ENCODE results near the gene SPAG17. TPM values are rescaled to one million over a fixed set of nuclear protein-coding genes. Genes with fewer than 3 reads are reported as not detected.
"Not testable (repeated sequence)": the region's sequence is repeated elsewhere in the genome, so short reads cannot be mapped to it uniquely, and the experiment has no call there.

The SPAG17 gene
- total and polyA plus RNA-seq, 2 experiments from 2014 or later: 0.42 to 1.2 TPM

GRCh38 chr1:117925981-117926380 is 259.0 kb downstream of the SPAG17 start:
- no peak for DNase-seq (ENCODE audit: low read depth in 1 of 2, low spot score in 1 of 2)

DNA sequence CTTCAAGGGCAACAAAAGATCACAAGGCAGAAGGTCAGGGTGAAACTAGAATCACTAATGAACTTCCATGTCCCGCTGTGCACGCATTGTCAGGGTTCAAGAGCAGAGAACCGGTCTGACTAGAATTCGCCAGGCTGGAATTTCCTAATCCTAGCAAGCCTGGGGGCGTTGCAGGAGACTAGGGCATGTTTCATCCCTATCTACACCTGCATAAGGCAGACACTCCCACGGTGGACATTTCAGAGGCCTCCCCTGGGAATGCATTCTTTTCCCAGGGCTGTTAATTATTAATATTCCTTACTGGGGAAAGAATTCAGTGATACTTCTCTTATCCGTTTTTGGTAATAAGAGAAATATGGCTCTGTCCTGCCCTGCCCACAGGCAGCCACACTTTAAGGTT is 262.3 kb downstream of the SPAG17 start:
- H3K27ac ChIP-seq; H3K9me3 ChIP-seq (ENCODE audit: low read depth); H3K27me3 ChIP-seq; DNase-seq (ENCODE audit: low read depth in 1 of 2, low spot score in 1 of 2); H3K4me3 ChIP-seq; H3K4me1 ChIP-seq (ENCODE audit: low read depth): not testable (repeated sequence)
- peaks cover 17% of the 10 kb centered on the region for H3K36me3 ChIP-seq

More at GRCh38 chr1:117925981-117926380, 259.0 kb downstream of the SPAG17 start:
- no peak overlapping the region for H3K27ac ChIP-seq
- no peaks in the 10 kb centered on the region for H3K27me3 ChIP-seq
- no peaks in the 10 kb centered on the region for H3K36me3 ChIP-seq
- peaks cover 13% of the 10 kb centered on the region for H3K4me1 ChIP-seq (ENCODE audit: low read depth)
- H3K4me3 ChIP-seq: no peak overlapping the region
- no peaks in the 10 kb centered on the region for H3K9me3 ChIP-seq (ENCODE audit: low read depth)
- TF ChIP-seq CTCF (IDR thresholded peaks at IDR 0.05; ENCODE audit: low read depth, low read length): no peak

GRCh38 chr1:117921991-117922390 is 263.0 kb downstream of the SPAG17 start:
- Histone ChIP-seq H3K9me3 (ENCODE audit: low read depth) (no peaks in the 10 kb centered on the region), H3K4me1 (ENCODE audit: low read depth) (no peaks in the 10 kb centered on the region), H3K27me3 (no peaks in the 10 kb centered on the region), H3K27ac (no peak overlapping the region), H3K4me3 (no peak overlapping the region), H3K36me3 (peaks cover 24% of the 10 kb centered on the region)
- no peak for TF ChIP-seq CTCF (IDR thresholded peaks at IDR 0.05; ENCODE audit: low read depth, low read length)
- no peak for DNase-seq (ENCODE audit: low read depth in 1 of 2, low spot score in 1 of 2)

- H3K9me3 ChIP-seq (ENCODE audit: low read depth): no peaks in the 10 kb centered on the region
- no peak for DNase-seq (ENCODE audit: low read depth in 1 of 2, low spot score in 1 of 2)
- peaks cover 37% of the 10 kb centered on the region for H3K36me3 ChIP-seq
- H3K27ac ChIP-seq: no peak overlapping the region
- H3K4me3 ChIP-seq: no peak overlapping the region
- H3K4me1 ChIP-seq (ENCODE audit: low read depth): no peaks in the 10 kb centered on the region
- no peak for TF ChIP-seq CTCF (IDR thresholded peaks at IDR 0.05; ENCODE audit: low read depth, low read length)
- no peaks in the 10 kb centered on the region for H3K27me3 ChIP-seq
Observed at GRCh38 chr1:117919376-117919775, 265.7 kb downstream of the SPAG17 start.

- Histone ChIP-seq H3K36me3 (peaks cover 68% of the 10 kb centered on the region), H3K4me1 (ENCODE audit: low read depth) (no peaks in the 10 kb centered on the region), H3K27ac (no peak overlapping the region), H3K27me3 (no peaks in the 10 kb centered on the region), H3K4me3 (no peak overlapping the region), H3K9me3 (ENCODE audit: low read depth) (no peaks in the 10 kb centered on the region)
- TF ChIP-seq CTCF (IDR thresholded peaks at IDR 0.05; ENCODE audit: low read depth, low read length): no peak
- DNase-seq (ENCODE audit: low read depth in 1 of 2, low spot score in 1 of 2): no peak
Observed at GRCh38 chr1:117911051-117911450, 274.0 kb downstream of the SPAG17 start.

DNA sequence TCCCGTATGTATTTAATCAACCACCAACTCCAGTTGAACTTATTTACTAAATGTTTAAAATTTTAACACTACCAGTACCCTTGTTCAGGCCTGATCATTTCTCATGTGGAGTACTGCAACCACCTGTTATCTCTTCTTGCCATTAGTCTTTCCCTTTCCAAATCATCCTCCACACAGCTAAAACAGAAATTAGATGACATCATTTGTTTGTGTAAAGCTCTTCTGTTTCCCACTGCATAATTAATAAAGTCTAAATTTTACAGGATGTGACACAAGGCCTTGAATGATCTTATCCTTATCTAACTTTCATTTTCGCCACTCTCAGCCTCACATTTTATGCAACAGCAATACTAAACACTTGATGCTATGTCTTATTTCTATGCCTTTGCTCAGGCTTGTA is 280.0 kb downstream of the SPAG17 start:
- H3K27ac ChIP-seq: no peak overlapping the region
- no peak for TF ChIP-seq CTCF (IDR thresholded peaks at IDR 0.05; ENCODE audit: low read depth, low read length)
- H3K27me3 ChIP-seq: no peaks in the 10 kb centered on the region
- DNase-seq (ENCODE audit: low read depth in 1 of 2, low spot score in 1 of 2): no peak
- H3K9me3 ChIP-seq (ENCODE audit: low read depth): no peaks in the 10 kb centered on the region
- H3K36me3 ChIP-seq: peaks cover 60% of the 10 kb centered on the region
- H3K4me3 ChIP-seq: no peak overlapping the region
- no peaks in the 10 kb centered on the region for H3K4me1 ChIP-seq (ENCODE audit: low read depth)
